Left ventricle myocardium inferior (tissue), 1 donor: ENCODE data around the gene PKIB. TPM values are rescaled to one million over a fixed set of nuclear protein-coding genes. Genes with fewer than 3 reads are reported as not detected.

Experiments used
- DNase-seq: peaks from one replicate; pipeline ENCODE4 v3.0.0-alpha.2; 2020
- H3K27ac ChIP-seq: fragments of 200-600 bp; replicated peaks from 2 replicates; pipeline ENCODE4 v1.8.0; 2021
- H3K27me3 ChIP-seq: fragments of 200-600 bp; 2 replicates; pipeline ENCODE4 v1.8.0; 2021; ENCODE audit warnings: low read depth
- H3K36me3 ChIP-seq: fragments of 200-600 bp; 2 replicates; pipeline ENCODE4 v1.8.0; 2021
- H3K4me1 ChIP-seq: fragments of 200-600 bp; 2 replicates; pipeline ENCODE4 v1.8.0; 2021
- H3K4me3 ChIP-seq: fragments of 200-600 bp; 2 replicates; pipeline ENCODE4 v1.8.0; 2021; ENCODE audit warnings: mild to moderate bottlenecking, moderate library complexity
- H3K9me3 ChIP-seq: fragments of 200-600 bp; replicated peaks from 2 replicates; pipeline ENCODE4 v1.8.0; 2021
- intact Hi-C: fragments of 100-400 bp; cut with micrococcal nuclease; formaldehyde crosslinking; loops from one replicate; pipeline ENCODE4 v1.11.0; 2022
- total RNA-seq: library from RNA; stranded (reverse); fragmentation: NEBNext Ultra II Directional; extraction: Animal tissue kit (Norgen Biotek cat#: 25700); gene quantifications from one replicate; pipeline ENCODE4 v1.2.1, GENCODE V29; 2021
- TF ChIP-seq, protein P1 (sequence below): fragments of 200-600 bp; IDR thresholded peaks from 2 replicates; pipeline ENCODE4 v1.8.0; 2021; ENCODE audit warnings: antibody characterized with exemption, mild to moderate bottlenecking, borderline replicate concordance
- donor health status: DM: no; HTN: yes; CAD: no; lungs with severe emphysema.

Gene PKIB
- total RNA-seq, 1 donor from 2014 or later = 0.30 TPM

DNA sequence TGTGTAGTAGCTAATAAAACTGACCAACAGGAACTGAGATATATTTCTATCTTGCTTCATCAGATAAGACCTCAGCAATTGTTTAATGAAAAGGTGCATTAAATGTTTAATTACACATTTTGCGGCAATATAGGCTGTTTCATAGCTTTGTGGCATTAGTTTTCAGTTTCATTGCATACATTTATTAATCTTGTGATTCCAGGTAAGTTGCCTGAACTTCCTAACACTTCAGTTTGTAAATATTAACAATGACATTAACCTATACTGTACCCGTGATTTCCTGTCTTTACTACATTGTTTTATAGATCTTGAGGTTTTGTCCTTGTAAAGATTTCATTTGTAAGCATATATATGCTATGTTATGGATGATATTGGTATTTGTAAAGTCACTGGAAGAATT is 66.5 kb downstream of the PKIB start:
- no peaks in the 10 kb centered on the region for H3K4me1 ChIP-seq
- TF ChIP-seq, protein P1, sequence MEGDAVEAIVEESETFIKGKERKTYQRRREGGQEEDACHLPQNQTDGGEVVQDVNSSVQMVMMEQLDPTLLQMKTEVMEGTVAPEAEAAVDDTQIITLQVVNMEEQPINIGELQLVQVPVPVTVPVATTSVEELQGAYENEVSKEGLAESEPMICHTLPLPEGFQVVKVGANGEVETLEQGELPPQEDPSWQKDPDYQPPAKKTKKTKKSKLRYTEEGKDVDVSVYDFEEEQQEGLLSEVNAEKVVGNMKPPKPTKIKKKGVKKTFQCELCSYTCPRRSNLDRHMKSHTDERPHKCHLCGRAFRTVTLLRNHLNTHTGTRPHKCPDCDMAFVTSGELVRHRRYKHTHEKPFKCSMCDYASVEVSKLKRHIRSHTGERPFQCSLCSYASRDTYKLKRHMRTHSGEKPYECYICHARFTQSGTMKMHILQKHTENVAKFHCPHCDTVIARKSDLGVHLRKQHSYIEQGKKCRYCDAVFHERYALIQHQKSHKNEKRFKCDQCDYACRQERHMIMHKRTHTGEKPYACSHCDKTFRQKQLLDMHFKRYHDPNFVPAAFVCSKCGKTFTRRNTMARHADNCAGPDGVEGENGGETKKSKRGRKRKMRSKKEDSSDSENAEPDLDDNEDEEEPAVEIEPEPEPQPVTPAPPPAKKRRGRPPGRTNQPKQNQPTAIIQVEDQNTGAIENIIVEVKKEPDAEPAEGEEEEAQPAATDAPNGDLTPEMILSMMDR = no peak
- H3K36me3 ChIP-seq = no peaks in the 10 kb centered on the region
- H3K4me3 ChIP-seq = no peak overlapping the region
- intact Hi-C loops = no loop called here
- no peaks in the 10 kb centered on the region for H3K9me3 ChIP-seq
- no peaks in the 10 kb centered on the region for H3K27me3 ChIP-seq
- H3K27ac ChIP-seq = no peak overlapping the region
- no peak for DNase-seq

DNA sequence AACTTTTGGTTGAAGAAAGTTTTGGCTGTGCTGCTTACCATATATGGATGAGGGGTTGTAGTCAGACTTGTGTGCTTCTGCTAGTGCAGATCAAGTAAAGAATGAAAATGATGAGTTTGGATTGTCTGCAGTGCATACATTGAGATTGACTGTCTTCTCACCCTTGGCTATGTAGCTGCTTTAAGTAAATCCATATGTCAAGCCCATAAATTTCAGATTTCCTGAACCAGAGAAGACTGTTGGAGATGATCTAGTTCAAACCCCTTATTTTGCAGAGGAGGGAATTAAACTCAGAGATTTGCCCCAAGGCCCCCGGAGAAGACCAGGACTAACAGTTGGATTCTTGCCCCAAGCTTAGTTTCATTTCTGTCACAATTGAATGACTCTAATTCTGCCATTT is 67.2 kb downstream of the PKIB start:
- Histone ChIP-seq H3K36me3 (no peaks in the 10 kb centered on the region), H3K27ac (no peak overlapping the region), H3K9me3 (no peaks in the 10 kb centered on the region), H3K4me1 (no peaks in the 10 kb centered on the region), H3K4me3 (no peak overlapping the region), H3K27me3 (no peaks in the 10 kb centered on the region)
- no peak for DNase-seq
- TF ChIP-seq, protein P1 = no peak
- intact Hi-C loops = no loop called here

DNA sequence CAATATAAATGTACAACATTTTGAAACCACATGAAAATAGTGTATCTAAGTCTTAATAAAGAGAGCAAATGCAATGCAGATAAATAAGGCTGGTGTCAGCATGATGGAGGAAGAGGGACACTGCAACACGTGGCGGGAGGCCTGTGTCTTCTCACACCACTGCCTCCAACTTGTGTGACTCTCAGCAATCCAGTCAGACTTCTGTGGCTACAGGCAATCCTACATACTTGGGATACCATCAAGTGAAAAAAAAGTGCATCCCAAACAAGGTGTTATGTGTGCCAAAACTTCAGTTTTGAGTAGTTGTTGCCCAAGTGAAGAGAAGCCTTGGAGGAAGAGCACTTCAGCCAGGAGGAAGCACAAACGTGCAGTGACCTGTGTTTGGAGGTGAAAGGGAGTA is 68.6 kb downstream of the PKIB start:
- TF ChIP-seq, protein P1 = no peak
- Histone ChIP-seq H3K9me3 (no peaks in the 10 kb centered on the region), H3K36me3 (no peaks in the 10 kb centered on the region)

GRCh38 chr6:122681705-122682104 is 71.5 kb downstream of the PKIB start:
- no peaks in the 10 kb centered on the region for H3K27me3 ChIP-seq
- no peak overlapping the region for H3K4me3 ChIP-seq
- H3K4me1 ChIP-seq = no peaks in the 10 kb centered on the region
- no peaks in the 10 kb centered on the region for H3K36me3 ChIP-seq
- DNase-seq = no peak
- intact Hi-C loops = no loop called here
- TF ChIP-seq, protein P1 = no peak
- H3K27ac ChIP-seq = no peak overlapping the region
- H3K9me3 ChIP-seq = peaks cover 3% of the 10 kb centered on the region

More for the DNA sequence above, 68.6 kb downstream of the PKIB start:
- Histone ChIP-seq H3K4me3 (no peak overlapping the region), H3K4me1 (no peaks in the 10 kb centered on the region), H3K27ac (no peak overlapping the region), H3K27me3 (no peaks in the 10 kb centered on the region)
- intact Hi-C loops = no loop called here
- no peak for DNase-seq

DNA sequence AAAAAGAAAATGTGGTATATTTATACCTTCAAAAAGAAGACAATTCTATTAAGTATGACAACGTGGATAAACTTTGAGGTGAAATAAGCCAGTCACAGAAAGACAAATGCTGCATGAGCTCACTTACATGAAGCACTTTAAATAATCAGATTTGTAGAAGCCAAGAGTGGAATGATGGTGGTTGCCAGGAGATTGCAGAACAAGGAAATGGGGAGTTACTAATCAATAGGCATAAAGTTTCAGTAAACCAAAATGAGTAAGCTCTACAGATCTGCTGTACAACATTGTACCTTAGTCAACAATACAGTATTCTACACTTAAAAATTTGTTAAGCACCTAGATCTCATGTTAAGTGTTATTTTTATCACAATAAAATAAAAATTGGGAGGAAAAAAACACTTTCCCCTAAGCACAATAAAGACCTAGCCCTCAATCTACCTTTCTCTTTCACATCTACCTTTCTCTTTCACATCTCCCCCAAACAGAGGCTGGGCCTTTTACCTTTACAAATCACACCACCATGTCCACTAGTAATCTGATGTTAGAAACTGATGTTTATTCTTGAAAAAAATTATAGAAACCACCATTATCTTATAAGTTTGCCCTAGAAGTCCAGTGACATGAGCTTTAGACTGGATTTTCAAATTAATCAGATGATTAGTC is 73.9 kb downstream of the PKIB start:
- Histone ChIP-seq H3K4me3 (no peak overlapping the region), H3K27ac (no peak overlapping the region), H3K27me3 (no peaks in the 10 kb centered on the region), H3K4me1 (no peaks in the 10 kb centered on the region), H3K9me3 (peaks cover 6% of the 10 kb centered on the region), H3K36me3 (no peaks in the 10 kb centered on the region)
- TF ChIP-seq, protein P1 = no peak
- DNase-seq = no peak
- intact Hi-C loops = no loop called here
